ENCODE measurements around the gene EP400.

EP400 gene

DNA sequence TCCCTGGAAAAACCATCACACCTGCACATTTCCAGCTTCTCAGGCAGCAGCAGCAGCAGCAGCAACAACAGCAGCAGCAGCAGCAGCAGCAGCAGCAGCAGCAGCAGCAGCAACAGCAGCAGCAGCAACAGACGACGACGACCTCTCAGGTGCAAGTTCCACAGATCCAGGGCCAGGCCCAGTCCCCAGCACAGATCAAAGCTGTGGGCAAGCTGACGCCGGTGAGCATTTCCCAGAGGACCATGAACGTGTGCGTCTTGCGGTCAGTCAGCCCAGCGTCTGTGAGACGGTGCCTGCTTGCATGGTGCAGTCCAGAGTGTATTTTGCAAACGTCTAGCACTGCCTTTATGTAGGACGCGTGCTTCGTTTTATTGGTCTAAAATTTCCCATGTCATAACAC lies 112.7 kb downstream of the EP400 start:
- in situ Hi-C loops (cut with HindIII; ENCODE audit: low sequenced_read_pairs) = no loop called here

- in situ Hi-C loops (cut with HindIII; ENCODE audit: low sequenced_read_pairs) = no loop called here
These were observed 113.7 kb downstream of the EP400 start for GRCh38 chr12:132063491-132063890.

- in situ Hi-C loops (cut with HindIII; ENCODE audit: low sequenced_read_pairs) = no loop called here
These were observed 114.9 kb downstream of the EP400 start for GRCh38 chr12:132064631-132065030.

- in situ Hi-C loops (cut with HindIII; ENCODE audit: low sequenced_read_pairs) = no loop called here
These were observed 115.5 kb downstream of the EP400 start for GRCh38 chr12:132065203-132065602.

DNA sequence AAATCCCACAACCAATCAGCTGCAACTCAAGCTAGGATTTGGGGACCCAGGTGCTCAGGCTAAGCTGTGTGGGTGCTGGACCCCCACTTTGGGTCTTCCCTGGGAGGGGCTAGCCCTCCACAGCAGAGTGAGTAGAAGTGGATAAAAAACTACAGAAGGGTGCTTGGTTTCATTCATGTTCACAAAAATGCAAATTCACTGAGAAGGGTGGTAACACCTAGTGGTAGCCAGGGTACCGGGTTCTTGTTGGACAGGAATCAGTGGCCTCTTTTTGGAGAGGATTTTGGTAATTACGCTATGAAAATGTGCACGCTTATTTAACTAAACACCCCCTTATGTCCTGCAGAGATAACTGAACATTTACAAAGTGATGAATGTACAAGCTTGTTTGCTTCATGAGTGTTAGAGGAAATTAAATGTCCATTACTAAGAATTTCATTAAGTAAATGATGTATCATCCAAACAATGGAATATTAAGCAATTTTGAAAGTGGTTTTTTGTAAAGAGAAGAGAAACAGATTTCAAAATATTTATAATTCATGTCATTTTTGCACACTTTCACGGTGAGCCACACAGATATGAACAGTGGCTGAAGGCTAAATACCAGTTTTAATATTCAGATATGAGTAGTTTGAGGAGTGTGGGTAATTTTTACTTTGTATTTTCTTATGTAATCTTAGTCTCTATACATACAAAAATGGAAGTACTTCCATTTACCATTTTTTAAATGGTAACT lies 116.0 kb downstream of the EP400 start:
- in situ Hi-C loops (cut with HindIII; ENCODE audit: low sequenced_read_pairs) = no loop called here

DNA sequence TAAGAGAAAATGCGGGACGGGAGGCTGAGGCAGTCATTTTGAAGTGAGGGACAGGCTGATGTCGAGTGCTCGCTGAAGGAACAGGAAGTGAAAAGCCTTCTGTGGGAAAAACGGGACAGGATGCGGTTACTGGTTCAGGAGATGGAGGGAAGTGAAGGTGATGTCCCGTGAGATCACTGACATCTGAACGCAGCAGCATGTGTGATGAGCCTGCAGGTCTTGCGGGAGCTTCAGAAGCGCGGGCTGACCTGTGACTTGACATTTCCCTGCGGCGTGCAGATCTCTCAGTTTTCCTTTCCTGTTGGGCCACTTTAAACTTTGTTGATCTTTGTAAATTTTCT lies 116.6 kb downstream of the EP400 start:
- in situ Hi-C loops (cut with HindIII; ENCODE audit: low sequenced_read_pairs) = no loop called here

- in situ Hi-C loops (cut with HindIII; ENCODE audit: low sequenced_read_pairs) = no loop called here
These were observed 117.0 kb downstream of the EP400 start for GRCh38 chr12:132066749-132067148.

GRCh38 chr12:132067182-132067581 lies 117.4 kb downstream of the EP400 start:
- in situ Hi-C loops (cut with HindIII; ENCODE audit: low sequenced_read_pairs) = no loop called here

DNA sequence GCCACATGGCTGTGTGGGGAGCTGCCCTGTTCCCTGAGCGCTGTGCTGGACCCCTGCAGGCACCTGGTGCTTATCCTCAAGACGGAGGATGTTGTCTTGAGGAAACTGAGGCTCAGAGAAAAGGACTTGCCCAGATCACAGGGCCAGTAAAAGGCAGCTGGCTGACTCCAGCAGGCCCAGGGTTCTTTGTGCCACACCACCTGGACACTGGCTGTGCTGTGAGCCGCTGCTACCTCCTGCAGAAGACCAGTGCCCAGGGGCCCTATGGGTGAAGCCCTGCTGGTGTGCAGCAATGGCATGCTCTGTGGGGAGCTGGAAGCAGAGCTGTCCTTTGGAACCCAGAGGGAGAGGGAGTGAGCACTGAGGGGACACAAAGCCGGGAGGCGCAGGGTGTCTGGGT lies 118.5 kb downstream of the EP400 start:
- in situ Hi-C loops (cut with HindIII; ENCODE audit: low sequenced_read_pairs) = no loop called here

GRCh38 chr12:132069336-132069985 lies 119.7 kb downstream of the EP400 start:
- in situ Hi-C loops (cut with HindIII; ENCODE audit: low sequenced_read_pairs) = no loop called here

GRCh38 chr12:132070298-132070697 lies 120.6 kb downstream of the EP400 start:
- in situ Hi-C loops (cut with HindIII; ENCODE audit: low sequenced_read_pairs) = no loop called here

- in situ Hi-C loops (cut with HindIII; ENCODE audit: low sequenced_read_pairs) = no loop called here
These were observed 121.5 kb downstream of the EP400 start for GRCh38 chr12:132071040-132071810.

- in situ Hi-C loops (cut with HindIII; ENCODE audit: low sequenced_read_pairs) = no loop called here
These were observed 122.2 kb downstream of the EP400 start for GRCh38 chr12:132071830-132072384.

DNA sequence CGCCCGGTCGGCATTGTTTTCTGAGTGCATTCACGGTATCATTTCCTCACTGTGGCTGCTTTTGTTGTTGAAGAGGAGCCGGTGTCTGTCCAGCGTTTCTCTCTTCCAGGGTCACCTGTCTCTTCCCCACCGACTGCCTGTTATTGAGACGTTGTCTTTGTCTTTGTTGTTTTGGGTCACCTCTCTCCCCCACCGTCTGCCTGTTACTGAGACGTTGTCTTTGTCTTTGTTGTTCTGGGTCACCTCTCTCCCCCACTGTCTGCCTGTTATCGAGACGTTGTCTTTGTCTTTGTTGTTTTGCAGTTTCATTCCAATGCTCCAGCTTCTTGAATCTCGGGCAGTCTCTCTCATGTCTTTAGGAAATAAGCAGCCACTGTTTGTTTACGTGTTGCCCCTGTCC lies 124.5 kb downstream of the EP400 start:
- in situ Hi-C loops (cut with HindIII; ENCODE audit: low sequenced_read_pairs) = no loop called here

DNA sequence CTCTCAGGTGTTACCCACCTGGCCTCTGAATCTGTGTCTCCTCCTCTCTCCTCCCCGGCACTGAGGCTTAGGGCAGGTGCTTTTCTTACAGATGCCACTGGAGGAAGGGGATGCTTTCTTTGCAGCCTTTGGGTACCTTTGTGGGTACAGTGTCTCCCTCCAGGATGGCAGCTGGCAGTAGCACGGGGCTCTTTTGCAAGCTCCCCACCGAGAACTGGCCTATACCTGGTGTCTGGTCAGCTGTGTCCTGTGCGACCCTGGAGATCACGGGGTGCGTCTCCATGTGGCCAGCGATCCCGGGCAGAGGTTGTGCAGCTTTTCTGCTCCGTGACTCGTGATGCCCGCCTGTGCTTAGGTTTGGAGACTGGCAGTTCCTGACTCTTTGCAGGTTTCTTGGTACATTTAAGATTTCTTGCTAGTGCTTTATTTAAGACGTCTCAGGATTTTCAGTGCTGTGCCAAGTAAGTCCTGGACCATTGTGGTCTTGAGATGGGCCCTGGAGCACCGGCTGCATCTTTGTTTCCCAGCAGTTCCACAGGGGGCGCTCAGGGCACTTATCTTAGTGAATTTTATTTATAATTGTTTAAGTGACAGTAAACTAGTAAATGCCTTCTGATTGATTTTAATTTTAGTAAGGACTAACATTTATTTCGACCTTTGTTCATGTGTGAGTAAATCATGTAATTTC lies 125.4 kb downstream of the EP400 start:
- in situ Hi-C loops (cut with HindIII; ENCODE audit: low sequenced_read_pairs) = no loop called here

- in situ Hi-C loops (cut with HindIII; ENCODE audit: low sequenced_read_pairs) = no loop called here
These were observed 126.2 kb downstream of the EP400 start for GRCh38 chr12:132075714-132076553.

GRCh38 chr12:132076711-132077110 lies 127.0 kb downstream of the EP400 start:
- in situ Hi-C loops (cut with HindIII; ENCODE audit: low sequenced_read_pairs) = no loop called here

- in situ Hi-C loops (cut with HindIII; ENCODE audit: low sequenced_read_pairs) = no loop called here
These were observed 127.8 kb downstream of the EP400 start for GRCh38 chr12:132077322-132078100.

GRCh38 chr12:132078190-132078589 lies 128.4 kb downstream of the EP400 start:
- in situ Hi-C loops (cut with HindIII; ENCODE audit: low sequenced_read_pairs) = no loop called here
